K562 (cell line): Measurements from ENCODE around the gene ZC3H12A. TPM values are rescaled to one million over a fixed set of nuclear protein-coding genes. Genes with fewer than 3 reads are reported as not detected.

Source experiments
- E4F1 ChIP-seq: fragments of 250-450 bp; sonication (Bioruptor Pico); IDR thresholded peaks from 2 replicates; pipeline ENCODE4 v1.5.0; 2021; ENCODE audit warnings: mild to moderate bottlenecking, borderline replicate concordance
- ETV6 ChIP-seq, 3 experiments: fragments of 150-350 bp in 1 of 3; sonication (generic) in 1 of 3; formaldehyde crosslinking in 1 of 3; IDR thresholded peaks; 2 replicates each; pipeline versions ENCODE4 v1.6.1 to v1.8.0; 2014 to 2022; ENCODE audit warnings: borderline replicate concordance in 2 of 3, low read depth in 2 of 3, antibody characterized with exemption in 1 of 3, low read length in 1 of 3, mild to moderate bottlenecking in 1 of 3, missing genetic modification reagents in 1 of 3
- FOXO4 ChIP-seq: fragments of 450-650 bp; formaldehyde crosslinking; IDR thresholded peaks from 2 replicates; pipeline ENCODE4 v1.4.0; 2020; ENCODE audit warnings: mild to moderate bottlenecking, moderate library complexity
- HDAC2 ChIP-seq: fragments of 450-650 bp; IDR thresholded peaks from 2 replicates; pipeline ENCODE4 v1.6.1; 2016; ENCODE audit warnings: mild to moderate bottlenecking
- HMGN3 ChIP-seq: IDR thresholded peaks from 2 replicates; pipeline ENCODE4 v1.6.1; 2011; ENCODE audit warnings: borderline replicate concordance, low read depth, mild to moderate bottlenecking, mixed read lengths, low read length; ENCODE audit not compliant: insufficient read length; ENCODE audit errors: extremely low read depth
- LCOR ChIP-seq: sonication (generic); formaldehyde crosslinking; IDR thresholded peaks from 2 replicates; pipeline ENCODE4 v1.8.0; 2022; ENCODE audit warnings: mild to moderate bottlenecking, missing genetic modification reagents
- MAFG ChIP-seq: fragments of 450-650 bp; conservative IDR thresholded peaks from 2 replicates; pipeline ENCODE4 v1.6.1; 2016; ENCODE audit warnings: missing genetic modification characterization, missing compliant biosample characterization
- POLR3G ChIP-seq: IDR thresholded peaks from 2 replicates; pipeline ENCODE4 v1.6.1; 2011; ENCODE audit not compliant: insufficient read length, insufficient replicate concordance; ENCODE audit errors: extremely low read depth
- SUPT5H ChIP-seq: fragments of 450-650 bp; IDR thresholded peaks from 2 replicates; pipeline ENCODE4 v1.6.1; 2016
- THRAP3 ChIP-seq: fragments of 450-650 bp; IDR thresholded peaks from 2 replicates; pipeline ENCODE4 v1.6.1; 2016; ENCODE audit warnings: mild to moderate bottlenecking, inconsistent platforms, borderline replicate concordance
- ZBTB33 ChIP-seq: sonication (generic); formaldehyde crosslinking; IDR thresholded peaks from 2 replicates; pipeline ENCODE4 v1.8.1; 2023; ENCODE audit warnings: mild to moderate bottlenecking, missing genetic modification reagents
- ZBTB9 ChIP-seq: fragments of 450-650 bp; formaldehyde crosslinking; IDR thresholded peaks from 2 replicates; pipeline ENCODE4 v1.4.0; 2020; ENCODE audit warnings: mild to moderate bottlenecking, moderate library complexity
- ZKSCAN1 ChIP-seq: fragments of 150-350 bp; IDR thresholded peaks from 2 replicates; pipeline ENCODE4 v1.6.1; 2016; ENCODE audit warnings: low read depth, low read length
- ZNF3 ChIP-seq: fragments of 250-450 bp; sonication (Bioruptor Pico); IDR thresholded peaks from 2 replicates; pipeline ENCODE4 v1.5.0; 2021; ENCODE audit warnings: mild to moderate bottlenecking, moderate library complexity
- ZNF511 ChIP-seq: sonication (generic); formaldehyde crosslinking; IDR thresholded peaks from 2 replicates; pipeline ENCODE4 v1.8.0; 2022; ENCODE audit warnings: mild to moderate bottlenecking, missing genetic modification reagents
- polyA plus RNA-seq, 8 experiments: library from polyadenylated mRNA; depleted of rRNA in 4 of 8; stranded (reverse) in 5 of 8; unstranded in 3 of 8; fragments of >200 nt; fragmentation: Nextera tagmentation in 2 of 8; fragmentation: Illumina TruSeq in 1 of 8; extraction: Ambion mirVana in 2 of 8; extraction: Trizol in 1 of 8; gene quantifications; 2 replicates each; pipeline versions ENCODE4 v1.2.1 to v1.2.3, GENCODE V29; 2011 to 2014; ENCODE audit warnings: inconsistent platforms in 1 of 8, missing spikeins in 1 of 8
- total RNA-seq, 7 experiments: library from RNA; depleted of rRNA in 6 of 7; stranded (reverse); fragments of >200 nt in 6 of 7; fragmentation: Illumina TruSeq in 2 of 7; extraction: Trizol in 2 of 7; gene quantifications; 2 replicates each; pipeline versions ENCODE4 v1.2.1 to v1.2.3, GENCODE V29; 2011 to 2021; ENCODE audit warnings: low replicate concordance in 1 of 7

The ZC3H12A gene
- total and polyA plus RNA-seq, 9 of the 15 experiments (the other 6 are each of a cell fraction or from before 2014, with no cell fraction given) = 0.14 to 9.4 (median 6.7) TPM

- no peak for TF ChIP-seq E4F1
- TF ChIP-seq ZKSCAN1 = no peak
- TF ChIP-seq SUPT5H = no peak
- no peak for TF ChIP-seq ZBTB33 (CRISPR knock-in tag)
- TF ChIP-seq FOXO4 (CRISPR knock-in tag) = no peak
- no peak for TF ChIP-seq ETV6 (IDR thresholded peaks at IDR 0.05; ENCODE audit: borderline replicate concordance in 1 of 2, low read depth in 2 of 2, low read length in 1 of 2)
- TF ChIP-seq ETV6 (CRISPR knock-in tag; IDR thresholded peaks at IDR 0.05; ENCODE audit: borderline replicate concordance) = no peak
- TF ChIP-seq POLR3G = no peak
- TF ChIP-seq HMGN3 = no peak
- TF ChIP-seq ZBTB9 (CRISPR knock-in tag) = no peak
- no peak for TF ChIP-seq ZNF511 (CRISPR knock-in tag)
- no peak for TF ChIP-seq LCOR
- TF ChIP-seq MAFG (tag) = no peak
- no peak for TF ChIP-seq THRAP3
- 0 out of 2 replicates have a peak, but pooled peaks have one; percentile 46 for TF ChIP-seq HDAC2
- no peak for TF ChIP-seq ZNF3 (CRISPR knock-in tag)
Observed at GRCh38 chr1:37473431-37474045, 842 bp upstream of the ZC3H12A start (continued).
